Pancreas (tissue), 10 donors: ENCODE data around the gene CRLF1. TPM values are rescaled to one million over a fixed set of nuclear protein-coding genes. Genes with fewer than 3 reads are reported as not detected.

Source experiments
- ATAC-seq, 4 donors: fragments of 200-7000 bp; cut with Tn5 transposase; one replicate each; pipeline versions ENCODE4 v1.8.0 to v1.9.1; 2020; ENCODE audit warnings: mild to moderate bottlenecking in 4 of 4, moderate library complexity in 4 of 4
- DNase-seq, 6 donors: peaks; one replicate each; pipeline ENCODE4 v3.0.0-alpha.2; 2020
- FAIRE-seq: peaks from 2 replicates; lab custom pipeline; 2012; peaks lifted over from hg19 to GRCh38; lab: Jason Lieb, UNC
- H3K27ac ChIP-seq, 4 donors: fragments of 200-600 bp; sonication (generic); 1 replicate in 3 of 4; 2 replicates in 1 of 4; pipeline versions ENCODE4 v1.5.0 to v1.8.0; 2020
- H3K27me3 ChIP-seq, 4 donors: fragments of 200-600 bp; one replicate each; pipeline ENCODE4 v1.8.0; 2021
- H3K36me3 ChIP-seq, 3 donors: fragments of 200-600 bp; sonication (generic) in 1 of 3; one replicate each; pipeline versions ENCODE4 v1.5.0 to v1.8.0; 2020 to 2021
- H3K4me1 ChIP-seq, 3 donors: fragments of 200-600 bp; one replicate each; pipeline ENCODE4 v1.8.0; 2021
- H3K4me3 ChIP-seq, 4 donors: fragments of 200-600 bp; sonication (generic) in 2 of 4; one replicate each; pipeline versions ENCODE4 v1.5.0 to v1.8.0; 2020 to 2021
- H3K9me3 ChIP-seq, 4 donors: fragments of 200-600 bp; one replicate each; pipeline ENCODE4 v1.8.0; 2021
- CTCF ChIP-seq, 4 donors: fragments of 200-600 bp; sonication (generic) in 3 of 4; IDR thresholded peaks; one replicate each; pipeline versions ENCODE4 v1.5.0 to v1.8.0; 2021; ENCODE audit warnings: antibody characterized with exemption in 4 of 4
- WGBS, 2 donors: extraction: QIAGEN DNeasy Blood & Tissue Kit; methylation state at CpG; one replicate each; pipeline ENCODE4 v1.1.7; 2013; 5-methylcytosine and 5-hydroxymethylcytosine counted together
- intact Hi-C, 3 donors: fragments of 100-400 bp; cut with DNase I; formaldehyde crosslinking; loops; one replicate each; pipeline versions ENCODE4 v1.11.1 to v1.14.2; 2022
- polyA plus RNA-seq, 2 donors: library from polyadenylated mRNA; stranded (reverse); fragments of 200-250 nt; gene quantifications; one replicate each; pipeline ENCODE4 v1.2.3, GENCODE V29; 2013
- total RNA-seq, 6 donors: library from RNA; stranded (reverse); fragmentation: NEBNext Ultra II Directional in 4 of 6; extraction: Animal tissue kit (Norgen Biotek cat#: 25700) in 4 of 6; gene quantifications; one replicate each; pipeline versions ENCODE4 v1.2.1 to v1.2.4, GENCODE V29; 2021 to 2023
- donor health status: healthy with polysubstance abuse.
- donor health status: DM: no; HTN: no; CAD: no; lungs with moderate emphysema.
- donor health status: DM: no; HTN: no; CAD: no.
- donor health status: control.
- donor health status: control.
- donor health status: Bipolar disorder and iron deficiency.
- donor health status: DM: yes; HTN: yes; CAD: no.
- donor health status: DM: no; HTN: no; CAD: no.
- donor health status: DM: no; HTN: no; CAD: no.
- donor health status: DM: yes; HTN: yes; CAD: no.

The CRLF1 gene
- total and polyA plus RNA-seq, 8 donors, result 0.87 to 20.3 (median 6.1) TPM

- 93 to 94% methylated on average over 18 of the region's 18 CpGs for WGBS, 2 donors
- intact Hi-C loops, result loop anchor here in 1 of 3 donors (10.0 kb wide), 1 partner anchor 110 kb away; no protein-coding TSS in a partner anchor
Measured at GRCh38 chr19:18574691-18575291, 31.8 kb downstream of the CRLF1 start.

GRCh38 chr19:18571564-18572344 lies 34.8 kb downstream of the CRLF1 start, which contains the start of gene UBA52:
Gene UBA52, plus strand, starts transcription at chr19:18571857. Its CDS starts 1,444 bp downstream, at chr19:18573301.
- WGBS, 2 donors, result 0 to 1% methylated on average over 72 to 75 of the region's 75 CpGs
- Histone ChIP-seq H3K9me3 (no peaks in the 10 kb centered on the region), H3K36me3 (peaks cover 0 to 44% (median 23%) of the 10 kb centered on the region in 3 donors), H3K4me1 (peaks cover 9 to 13% (median 9%) of the 10 kb centered on the region in 3 donors), H3K27me3 (no peaks in the 10 kb centered on the region), H3K27ac (peak within 1 kb of the TSS; percentile 69 to 86 (median 84)), H3K4me3 (peak within 1 kb of the TSS; percentile 62 to 98 (median 84))
- DNase-seq, result peak; percentile 97 to 99 (median 98)
- FAIRE-seq, result peak; percentile 82
- intact Hi-C loops, result loop anchor here in 1 of 3 donors (10.0 kb wide), 1 partner anchor 107 kb away; no protein-coding TSS in a partner anchor
- ATAC-seq, result peak; percentile 96 to 99 (median 98)
- TF ChIP-seq CTCF (IDR thresholded peaks at IDR 0.05), result no peak

More at GRCh38 chr19:18574691-18575291, 31.8 kb downstream of the CRLF1 start:
- H3K36me3 ChIP-seq, result peaks cover 0 to 21% (median 16%) of the 10 kb centered on the region in 3 donors
- TF ChIP-seq CTCF (IDR thresholded peaks at IDR 0.05), result no peak
- no peaks in the 10 kb centered on the region for H3K9me3 ChIP-seq
- DNase-seq (peak in 1 of 6 donors; percentile 63), ATAC-seq (no peak), FAIRE-seq (no peak)
- H3K4me3 ChIP-seq, result no peak overlapping the region
- H3K27me3 ChIP-seq, result no peaks in the 10 kb centered on the region
- H3K27ac ChIP-seq, result no peak overlapping the region
- H3K4me1 ChIP-seq, result peaks cover 9 to 13% (median 9%) of the 10 kb centered on the region in 3 donors

GRCh38 chr19:18568367-18568766 lies 38.2 kb downstream of the CRLF1 start:
- H3K36me3 ChIP-seq, result peaks cover 0 to 54% (median 19%) of the 10 kb centered on the region in 3 donors
- no peak for FAIRE-seq
- intact Hi-C loops, result loop anchor here in 1 of 3 donors (10.0 kb wide), 1 partner anchor 94 kb away; no protein-coding TSS in a partner anchor

GRCh38 chr19:18566953-18567352 lies 39.6 kb downstream of the CRLF1 start:
- H3K4me3 ChIP-seq, result no peak overlapping the region
- H3K4me1 ChIP-seq, result no peaks in the 10 kb centered on the region
- no peaks in the 10 kb centered on the region for H3K27me3 ChIP-seq
- FAIRE-seq (no peak), ATAC-seq (no peak), DNase-seq (no peak)
- no peak overlapping the region for H3K27ac ChIP-seq
- H3K9me3 ChIP-seq, result no peaks in the 10 kb centered on the region
- TF ChIP-seq CTCF (IDR thresholded peaks at IDR 0.05), result no peak
- WGBS, 2 donors, result 90 to 93% methylated on average over 8 of the region's 8 CpGs
- intact Hi-C loops, result loop anchor here in 1 of 3 donors (10.0 kb wide), 1 partner anchor 92 kb away; no protein-coding TSS in a partner anchor
- peaks cover 0 to 54% (median 19%) of the 10 kb centered on the region in 3 donors for H3K36me3 ChIP-seq

More at GRCh38 chr19:18568367-18568766, 38.2 kb downstream of the CRLF1 start:
- DNase-seq (peak in 1 of 6 donors; percentile 70), ATAC-seq (no peak)
- TF ChIP-seq CTCF (IDR thresholded peaks at IDR 0.05), result no peak
- no peaks in the 10 kb centered on the region for H3K9me3 ChIP-seq
- no peak overlapping the region for H3K27ac ChIP-seq
- WGBS, 2 donors, result 93 to 94% methylated on average over 15 of the region's 15 CpGs
- H3K4me1 ChIP-seq, result peaks cover 9 to 10% (median 9%) of the 10 kb centered on the region in 3 donors
- no peak overlapping the region for H3K4me3 ChIP-seq
- H3K27me3 ChIP-seq, result no peaks in the 10 kb centered on the region
